K562 (cell line): Measurements from ENCODE around the gene DUSP5. TPM values are rescaled to one million over a fixed set of nuclear protein-coding genes. Genes with fewer than 3 reads are reported as not detected.
A peak's percentile ranks its signal among the peaks of the same experiment; 100 is the strongest.

Experiments used
- ETV6 ChIP-seq, 3 experiments: fragments of 150-350 bp in 1 of 3; sonication (generic) in 1 of 3; formaldehyde crosslinking in 1 of 3; IDR thresholded peaks; 2 replicates each; pipeline versions ENCODE4 v1.6.1 to v1.8.0; 2014 to 2022; ENCODE audit warnings: borderline replicate concordance in 2 of 3, low read depth in 2 of 3, antibody characterized with exemption in 1 of 3, low read length in 1 of 3, mild to moderate bottlenecking in 1 of 3, missing genetic modification reagents in 1 of 3
- GATA2 ChIP-seq: sonication (generic); formaldehyde crosslinking; IDR thresholded peaks from 2 replicates; pipeline ENCODE4 v1.4.0; 2020; ENCODE audit warnings: mild to moderate bottlenecking, missing genetic modification reagents
- JUN ChIP-seq, 2 experiments: sonication (generic) in 1 of 2; formaldehyde crosslinking in 1 of 2; IDR thresholded peaks; 2 replicates each; pipeline versions ENCODE4 v1.6.1 to v1.8.0; 2012 to 2022; ENCODE audit warnings: borderline replicate concordance in 2 of 2, mild to moderate bottlenecking in 2 of 2, improper control_type of control experiment in 1 of 2, low read depth in 1 of 2, low read length in 1 of 2, missing genetic modification reagents in 1 of 2
- MGA ChIP-seq: fragments of 450-650 bp; IDR thresholded peaks from 2 replicates; pipeline ENCODE4 v1.6.1; 2016; ENCODE audit warnings: mild to moderate bottlenecking, moderate library complexity
- NCOA1 ChIP-seq: fragments of 450-650 bp; IDR thresholded peaks from 2 replicates; pipeline ENCODE4 v1.6.1; 2016; ENCODE audit warnings: low read depth
- TBL1XR1 ChIP-seq, 2 experiments: IDR thresholded peaks; 2 replicates each; pipeline ENCODE4 v1.6.1; 2012; ENCODE audit warnings: improper control_type of control experiment in 2 of 2, low read length in 2 of 2, mild to moderate bottlenecking in 1 of 2
- ZNF12 ChIP-seq: sonication (generic); formaldehyde crosslinking; IDR thresholded peaks from 2 replicates; pipeline ENCODE4 v1.4.0; 2020; ENCODE audit warnings: mild to moderate bottlenecking, missing genetic modification reagents
- ZNF75A ChIP-seq: fragments of 450-650 bp; formaldehyde crosslinking; IDR thresholded peaks from 2 replicates; pipeline ENCODE4 v1.4.0; 2020; ENCODE audit warnings: mild to moderate bottlenecking
- polyA plus RNA-seq, 8 experiments: library from polyadenylated mRNA; depleted of rRNA in 4 of 8; stranded (reverse) in 5 of 8; unstranded in 3 of 8; fragments of >200 nt; fragmentation: Nextera tagmentation in 2 of 8; fragmentation: Illumina TruSeq in 1 of 8; extraction: Ambion mirVana in 2 of 8; extraction: Trizol in 1 of 8; gene quantifications; 2 replicates each; pipeline versions ENCODE4 v1.2.1 to v1.2.3, GENCODE V29; 2011 to 2014; ENCODE audit warnings: inconsistent platforms in 1 of 8, missing spikeins in 1 of 8
- total RNA-seq, 7 experiments: library from RNA; depleted of rRNA in 6 of 7; stranded (reverse); fragments of >200 nt in 6 of 7; fragmentation: Illumina TruSeq in 2 of 7; extraction: Trizol in 2 of 7; gene quantifications; 2 replicates each; pipeline versions ENCODE4 v1.2.1 to v1.2.3, GENCODE V29; 2011 to 2021; ENCODE audit warnings: low replicate concordance in 1 of 7
- TF ChIP-seq, protein P1 (sequence below), 2 experiments: IDR thresholded peaks in 1 of 2; conservative IDR thresholded peaks in 1 of 2; 2 replicates each; pipeline ENCODE4 v1.6.1; 2016; ENCODE audit warnings: low read depth in 2 of 2, mild to moderate bottlenecking in 1 of 2, missing compliant biosample characterization in 1 of 2, missing genetic modification characterization in 1 of 2, moderate library complexity in 1 of 2

Gene DUSP5
- total and polyA plus RNA-seq, 9 of the 15 experiments (the other 6 are each of a cell fraction or from before 2014, with no cell fraction given), result 0.49 to 3.4 (median 2.0) TPM

GRCh38 chr10:110501142-110501937, 3.6 kb downstream of the DUSP5 start (continued):
- TF ChIP-seq MGA, result peak; percentile 39; the same call in 1 of the 2 replicates
- TF ChIP-seq ZNF12 (CRISPR knock-in tag), result no peak
- peak in 1 of 2 experiments; percentile 63; a peak in 2 of 4 replicates for TF ChIP-seq TBL1XR1 (IDR thresholded peaks at IDR 0.05; ENCODE audit: low read length in 2 of 2)
- no peak for TF ChIP-seq GATA2 (CRISPR knock-in tag)
- TF ChIP-seq, protein P1, sequence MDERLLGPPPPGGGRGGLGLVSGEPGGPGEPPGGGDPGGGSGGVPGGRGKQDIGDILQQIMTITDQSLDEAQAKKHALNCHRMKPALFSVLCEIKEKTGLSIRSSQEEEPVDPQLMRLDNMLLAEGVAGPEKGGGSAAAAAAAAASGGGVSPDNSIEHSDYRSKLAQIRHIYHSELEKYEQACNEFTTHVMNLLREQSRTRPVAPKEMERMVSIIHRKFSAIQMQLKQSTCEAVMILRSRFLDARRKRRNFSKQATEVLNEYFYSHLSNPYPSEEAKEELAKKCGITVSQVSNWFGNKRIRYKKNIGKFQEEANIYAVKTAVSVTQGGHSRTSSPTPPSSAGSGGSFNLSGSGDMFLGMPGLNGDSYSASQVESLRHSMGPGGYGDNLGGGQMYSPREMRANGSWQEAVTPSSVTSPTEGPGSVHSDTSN (CRISPR knock-in tag; IDR thresholded peaks at IDR 0.05; ENCODE audit: low read depth), result no peak
- TF ChIP-seq, protein P1 (tag; conservative IDR thresholded peaks at IDR 0.05; ENCODE audit: low read depth), result no peak
- peak; percentile 90 for TF ChIP-seq JUN (IDR thresholded peaks at IDR 0.05; ENCODE audit: borderline replicate concordance, low read depth, low read length)
- no peak for TF ChIP-seq JUN (CRISPR knock-in tag; IDR thresholded peaks at IDR 0.05; ENCODE audit: borderline replicate concordance)
- TF ChIP-seq ZNF75A, result no peak
- TF ChIP-seq ETV6 (IDR thresholded peaks at IDR 0.05; ENCODE audit: borderline replicate concordance in 1 of 2, low read depth in 2 of 2, low read length in 1 of 2), result peak; percentile 12 to 78; a peak in 2 of 4 replicates
- TF ChIP-seq ETV6 (CRISPR knock-in tag; IDR thresholded peaks at IDR 0.05; ENCODE audit: borderline replicate concordance), result no peak
- TF ChIP-seq NCOA1, result 0 out of 2 replicates have a peak, but pooled peaks have one; percentile 29
